SU-DHL-6 (cell line): ENCODE results near the gene ORAI3.

ENCODE experiments used
- CTCF ChIP-seq: fragments of 200-600 bp; sonication (generic); IDR thresholded peaks from one replicate; pipeline ENCODE4 v1.5.1; 2017; ENCODE audit warnings: antibody characterized with exemption, mild to moderate bottlenecking, low read length, moderate library complexity; ENCODE audit not compliant: insufficient read depth, poor library complexity, severe bottlenecking
- EZH2phosphoT487 ChIP-seq: fragments of 200-600 bp; sonication (generic), shearing (Covaris generic); conservative IDR thresholded peaks from 2 replicates; pipeline ENCODE4 v1.6.1; 2018; ENCODE audit warnings: mild to moderate bottlenecking, antibody characterized with exemption, low read length, moderate library complexity, mixed read lengths

GRCh38 chr16:30902029-30902972, 46.6 kb upstream of the ORAI3 start:
- no peak for TF ChIP-seq CTCF
- no peak for TF ChIP-seq EZH2phosphoT487
